CD4-positive, alpha-beta T cell treated with Interleukin-10 for 1 hour (primary cell): ENCODE measurements around the gene SLC30A2.

Source experiments
- DNase-seq: peaks from one replicate; pipeline ENCODE4 v3.0.0-alpha.2; 2020

SLC30A2 gene

DNA sequence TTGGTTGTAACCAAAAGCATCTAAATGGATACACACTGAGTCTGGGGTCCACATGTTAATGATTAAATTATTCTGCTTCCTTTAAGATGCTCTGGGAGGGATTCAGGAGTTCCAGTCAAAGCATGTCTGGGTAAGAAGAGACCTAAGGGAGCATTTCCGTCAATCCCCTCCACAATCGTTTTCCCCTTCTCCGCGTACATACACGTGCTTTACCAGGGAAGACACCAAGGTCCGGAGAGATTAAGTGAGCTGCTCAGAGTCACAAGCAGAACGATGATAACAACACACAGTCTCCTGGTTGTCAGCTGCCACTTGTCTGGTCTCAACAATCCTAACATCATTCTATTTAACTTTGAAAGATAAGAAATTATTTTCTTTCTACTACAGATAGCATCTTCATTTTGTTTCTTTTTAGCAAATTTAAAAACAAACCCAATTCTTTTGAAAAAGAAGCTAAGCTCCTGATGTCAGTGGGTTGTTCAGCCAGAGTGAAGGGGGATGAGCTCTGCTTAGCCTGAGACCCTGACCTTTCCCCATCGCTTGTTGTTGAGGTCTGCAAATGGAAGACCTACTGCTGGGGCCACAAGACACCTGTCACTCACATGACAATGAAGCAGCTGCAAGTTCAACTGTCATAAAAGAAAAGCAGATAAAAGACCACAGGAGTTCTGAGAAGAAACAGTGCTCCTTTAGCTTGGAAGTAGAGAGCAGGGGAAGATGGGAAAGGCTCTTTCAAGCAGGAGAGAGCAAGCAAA is 52.5 kb downstream of the SLC30A2 start:
- no peak for DNase-seq

DNA sequence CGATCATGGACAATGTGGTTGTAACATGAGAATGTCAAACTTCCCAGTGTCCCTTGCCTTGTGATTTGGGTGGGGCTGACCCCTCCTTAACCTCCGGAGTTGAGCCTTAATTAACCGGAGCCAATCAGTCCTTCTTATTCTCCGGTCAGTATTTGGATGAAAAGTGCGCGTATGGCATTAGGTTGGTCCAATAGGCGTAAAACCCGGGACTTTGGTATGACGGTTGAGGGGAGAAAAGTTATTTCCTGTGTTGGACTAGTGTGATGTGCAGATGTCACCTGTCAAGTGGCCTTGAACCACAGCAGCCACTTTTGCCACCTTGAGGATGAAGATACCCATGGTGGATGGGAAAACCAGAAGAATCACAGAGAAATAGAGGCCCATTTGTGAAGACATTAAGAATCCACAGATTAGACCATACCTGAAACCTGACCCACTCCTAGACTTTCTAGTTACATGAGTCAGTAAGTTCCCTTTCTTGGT is 53.2 kb downstream of the SLC30A2 start:
- no peak for DNase-seq

DNA sequence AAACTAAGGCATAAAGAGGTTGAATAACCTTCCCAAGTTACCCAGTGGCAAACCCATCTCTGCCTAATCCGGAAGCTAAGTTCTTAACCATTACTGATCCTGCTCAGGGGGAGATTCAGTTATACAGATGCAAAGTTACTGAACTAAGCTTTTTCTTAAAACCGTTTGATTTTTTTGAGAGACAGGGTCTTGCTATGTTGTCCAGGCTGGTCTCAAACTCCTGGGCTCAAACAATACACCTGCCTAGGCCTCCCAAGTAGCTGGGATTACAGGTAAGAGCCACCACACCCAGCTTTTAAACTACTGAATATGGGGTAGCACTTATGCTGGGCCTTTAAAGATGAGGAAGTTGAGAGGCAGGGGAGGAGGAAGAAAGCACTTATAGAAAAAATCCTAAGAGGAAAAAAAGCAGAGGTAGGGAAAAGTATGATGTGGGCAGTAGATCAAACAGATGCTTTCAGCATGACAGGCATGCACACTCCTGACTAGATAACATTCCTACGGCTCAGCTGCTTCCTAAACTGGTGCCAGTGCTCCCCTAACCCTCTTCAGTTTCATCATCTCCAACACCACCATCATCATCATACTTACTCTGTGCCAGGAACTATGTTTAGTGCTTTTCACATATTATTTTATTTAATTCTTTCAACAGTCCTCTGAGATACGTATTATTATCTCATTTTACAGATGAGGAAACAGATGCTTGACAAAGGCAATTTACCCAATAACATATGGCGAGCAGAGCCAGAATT is 53.8 kb downstream of the SLC30A2 start:
- no peak for DNase-seq

DNA sequence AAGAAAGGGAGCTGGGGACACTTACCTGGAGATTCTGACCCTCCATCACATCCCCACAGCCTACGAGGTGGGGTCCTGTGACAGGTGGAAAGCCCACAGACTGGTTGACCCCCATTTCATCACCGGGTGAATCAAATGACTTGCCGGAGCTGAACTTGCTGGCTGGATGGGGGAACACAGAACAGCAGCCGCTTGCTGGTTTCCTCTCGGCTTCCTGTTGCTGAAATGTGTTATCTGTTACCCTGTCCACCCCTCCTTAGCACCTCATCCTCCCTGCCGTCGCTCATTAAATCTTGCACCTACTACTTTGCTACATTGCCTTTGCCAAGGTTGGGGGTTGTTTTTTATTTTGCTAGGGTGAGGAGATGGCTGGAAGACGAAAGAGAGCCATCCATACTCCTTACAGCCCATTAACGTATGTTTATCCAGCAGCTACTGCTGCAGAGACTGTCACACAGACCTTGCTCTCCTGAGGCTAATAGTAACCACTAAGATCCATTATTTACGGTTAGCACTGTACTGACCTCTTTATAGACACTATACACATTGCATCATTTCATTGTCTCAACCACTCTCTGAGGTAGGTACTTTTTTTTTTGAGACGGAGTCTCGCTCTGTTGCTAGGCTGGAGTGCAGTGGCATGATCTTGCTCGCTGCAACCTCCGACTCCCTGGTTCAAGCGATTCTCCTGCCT is 55.1 kb downstream of the SLC30A2 start:
- DNase-seq, result peak; percentile 59

DNA sequence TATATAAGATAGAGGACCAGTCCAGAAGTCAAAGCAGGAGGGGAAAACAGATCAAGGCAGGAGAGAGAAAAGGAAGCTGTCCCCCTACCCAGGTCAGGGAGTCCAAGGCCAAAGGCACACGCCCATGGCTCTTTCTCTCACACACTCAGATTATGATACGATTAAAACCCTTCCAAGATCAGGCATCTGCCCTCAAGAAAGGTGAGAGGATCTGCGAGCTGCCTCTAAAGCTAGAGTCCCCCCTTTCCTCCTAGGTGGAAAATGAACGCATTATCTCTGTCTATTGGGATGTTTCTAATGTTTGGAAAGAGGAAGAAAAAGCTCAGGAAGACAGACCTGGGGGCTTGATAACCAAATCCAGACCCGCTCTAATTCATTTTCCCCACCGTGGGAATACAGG is 55.7 kb downstream of the SLC30A2 start:
- DNase-seq, result no peak

DNA sequence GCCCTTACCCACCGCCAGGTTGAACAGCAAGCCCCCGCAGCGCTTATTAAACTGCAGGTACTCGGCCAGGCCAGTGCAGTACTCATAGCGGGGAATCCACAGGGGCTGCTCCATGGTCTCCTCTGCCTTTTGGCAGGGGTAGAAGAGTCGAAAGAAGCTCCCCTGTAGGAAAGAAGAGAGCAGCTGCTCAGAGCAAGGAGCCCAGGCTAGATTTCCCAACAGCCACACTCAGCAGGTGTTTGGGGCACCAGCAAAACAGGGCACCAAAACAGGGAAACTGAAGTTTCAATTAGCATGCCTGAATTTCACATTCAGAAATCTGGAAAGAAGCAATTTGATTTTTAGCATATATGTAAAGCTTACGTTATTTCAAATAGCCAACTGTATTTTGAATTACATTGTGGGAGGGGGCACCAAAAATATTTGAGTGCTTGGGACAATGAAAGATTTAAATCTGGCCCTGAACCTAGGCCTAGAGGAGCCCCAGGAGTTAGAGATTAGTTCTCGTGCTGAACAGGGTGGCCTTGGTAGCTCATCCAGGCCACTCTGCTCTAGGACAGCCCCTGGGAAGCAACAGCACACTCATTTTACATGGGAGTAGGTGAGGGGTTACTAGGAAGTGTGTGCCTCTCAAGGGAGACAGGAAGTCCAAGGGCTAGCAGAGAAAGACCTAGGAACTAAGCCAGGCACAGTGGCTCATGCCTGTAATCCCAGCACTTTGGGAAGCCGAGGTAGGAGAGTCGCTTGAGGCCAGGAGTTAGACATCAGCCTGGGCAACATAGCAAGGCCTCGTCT is 56.3 kb downstream of the SLC30A2 start:
- no peak for DNase-seq

DNA sequence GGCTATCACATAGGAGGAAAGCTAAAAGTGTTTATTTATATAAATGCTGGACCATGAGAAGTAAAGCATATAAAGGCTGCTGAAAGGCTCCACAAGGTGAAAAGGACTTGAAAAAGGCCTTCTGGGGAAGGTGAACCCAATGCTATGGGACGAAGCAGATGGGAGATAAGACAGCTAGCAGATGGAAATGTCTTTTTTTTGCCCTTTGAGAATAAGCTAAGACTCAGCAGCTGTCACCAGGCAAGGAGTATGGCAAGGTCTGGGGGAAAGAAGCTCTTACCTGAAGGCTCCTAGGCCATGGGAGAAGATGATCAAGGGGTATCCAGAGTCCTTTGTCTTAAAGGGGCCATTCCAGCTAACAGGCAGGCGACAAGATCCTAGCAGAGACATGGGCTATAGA is 58.0 kb downstream of the SLC30A2 start:
- DNase-seq, result no peak
